HepG2 (cell line): ENCODE results near the gene AGAP1. TPM values are rescaled to one million over a fixed set of nuclear protein-coding genes. Genes with fewer than 3 reads are reported as not detected.

Source experiments
- ATAC-seq: fragments of 200-7000 bp; cut with Tn5 transposase; 3 replicates; pipeline ENCODE4 v1.9.1; 2020; ENCODE audit warnings: mild to moderate bottlenecking, moderate library complexity
- BruUV-seq: library from RNA; stranded (reverse); fragments of 400-500 nt; replicated peaks from 2 replicates; lab custom pipeline; 2021; lab: Mats Ljungman, UMichigan
- CTCF ChIA-PET: fragments of 300-600 bp; formaldehyde crosslinking; extraction: SDS; loops from one replicate; lab custom pipeline; 2021; ENCODE audit warnings: low total read pairs, inconsistent platforms, low intra/inter-chr PET ratio; lab: Yijun Ruan, JAX
- POLR2A ChIA-PET: fragments of 350-600 bp; sonication (Branson Sonifier 250); formaldehyde crosslinking; loops from one replicate; lab custom pipeline; 2020; ENCODE audit warnings: antibody characterized with exemption, inconsistent platforms; lab: Yijun Ruan, JAX
- DNase-seq: peaks from one replicate; pipeline ENCODE4 v3.0.0-alpha.2; 2015; ENCODE audit warnings: low spot score
- FAIRE-seq: peaks from 3 replicates; lab custom pipeline; 2011; peaks lifted over from hg19 to GRCh38; lab: Jason Lieb, UNC
- H2AFZ ChIP-seq: one replicate; pipeline ENCODE4 v1.6.1; 2011; ENCODE audit warnings: low read length, inconsistent platforms
- H3K27ac ChIP-seq: fragments of 300-600 bp; 3 replicates; pipeline ENCODE4 v1.8.0; 2011; ENCODE audit warnings: mixed run types, mild to moderate bottlenecking, mixed read lengths, low read length, inconsistent platforms; ENCODE audit not compliant: insufficient read depth; ENCODE audit errors: extremely low read length
- H3K27me3 ChIP-seq, 2 experiments: fragments of 200-600 bp in 1 of 2; 2 replicates in 1 of 2; 3 replicates in 1 of 2; pipeline versions ENCODE4 v1.6.0 to v1.8.0; 2011; ENCODE audit warnings: low read length in 2 of 2, mild to moderate bottlenecking in 2 of 2, moderate library complexity in 2 of 2, inconsistent platforms in 1 of 2; ENCODE audit not compliant: insufficient read depth in 2 of 2, control insufficient read depth in 1 of 2
- H3K36me3 ChIP-seq, 2 experiments: fragments of 200-600 bp in 1 of 2; replicated peaks in 1 of 2; 2 replicates in 1 of 2; 3 replicates in 1 of 2; pipeline versions ENCODE4 v1.5.1 to v1.8.0; 2011; ENCODE audit warnings: low read length in 2 of 2, inconsistent platforms in 1 of 2; ENCODE audit not compliant: insufficient read depth in 2 of 2, control insufficient read depth in 1 of 2
- H3K4me1 ChIP-seq: 2 replicates; pipeline ENCODE4 v1.5.1; 2012; ENCODE audit warnings: low read length, inconsistent platforms; ENCODE audit not compliant: insufficient read depth
- H3K4me2 ChIP-seq: 2 replicates; pipeline ENCODE4 v1.6.0; 2011; ENCODE audit warnings: low read depth, low read length, inconsistent platforms
- H3K4me3 ChIP-seq, 3 experiments: fragments of 200-600 bp in 1 of 3; sonication (generic), shearing (Covaris generic) in 1 of 3; replicated peaks in 1 of 3; 2 replicates each; pipeline ENCODE4 v1.5.1; 2011 to 2016; ENCODE audit warnings: low read length in 3 of 3, inconsistent platforms in 2 of 3, low read depth in 2 of 3, mild to moderate bottlenecking in 2 of 3, control low read depth in 1 of 3, mixed read lengths in 1 of 3; ENCODE audit not compliant: insufficient read depth in 1 of 3
- H3K79me2 ChIP-seq: one replicate; pipeline ENCODE4 v1.6.1; 2011; ENCODE audit warnings: low read length, inconsistent platforms; ENCODE audit not compliant: insufficient read depth
- H3K9ac ChIP-seq: 2 replicates; pipeline ENCODE4 v1.6.0; 2011; ENCODE audit warnings: mild to moderate bottlenecking, low read depth, low read length, inconsistent platforms; ENCODE audit not compliant: insufficient read depth
- H3K9me3 ChIP-seq: 2 replicates; pipeline ENCODE4 v1.5.1; 2012; ENCODE audit warnings: mild to moderate bottlenecking, low read length
- H4K20me1 ChIP-seq: 2 replicates; pipeline ENCODE4 v1.6.0; 2011; ENCODE audit warnings: inconsistent platforms, mild to moderate bottlenecking, low read length, moderate library complexity; ENCODE audit not compliant: insufficient read depth
- CENPBD1 ChIP-seq: sonication (generic); formaldehyde crosslinking; IDR thresholded peaks from 2 replicates; pipeline ENCODE4 v1.8.0; 2022; ENCODE audit warnings: missing genetic modification reagents, low read depth, mild to moderate bottlenecking, borderline replicate concordance
- CENPX ChIP-seq: sonication (generic); formaldehyde crosslinking; IDR thresholded peaks from 2 replicates; pipeline ENCODE4 v1.9.0; 2021; ENCODE audit warnings: mild to moderate bottlenecking, missing genetic modification reagents, moderate library complexity
- CERS6 ChIP-seq: sonication (generic); formaldehyde crosslinking; IDR thresholded peaks from 2 replicates; pipeline ENCODE4 v1.5.0; 2020; ENCODE audit warnings: missing genetic modification reagents
- HHEX ChIP-seq: IDR thresholded peaks from 2 replicates; pipeline ENCODE4 v1.6.1; 2016; ENCODE audit warnings: control low read depth
- IKZF1 ChIP-seq: fragments of 450-650 bp; IDR thresholded peaks from 2 replicates; pipeline ENCODE4 v1.7.1; 2016
- MXD1 ChIP-seq: sonication (generic); formaldehyde crosslinking; IDR thresholded peaks from 2 replicates; pipeline ENCODE4 v1.4.0; 2020; ENCODE audit warnings: mild to moderate bottlenecking, missing genetic modification reagents
- NRL ChIP-seq: sonication (generic); formaldehyde crosslinking; IDR thresholded peaks from 2 replicates; pipeline ENCODE4 v1.5.0; 2020; ENCODE audit warnings: missing genetic modification reagents, mild to moderate bottlenecking, moderate library complexity, borderline replicate concordance
- PATZ1 ChIP-seq: sonication (generic); formaldehyde crosslinking; IDR thresholded peaks from 2 replicates; pipeline ENCODE4 v1.4.0; 2020; ENCODE audit warnings: missing genetic modification reagents
- RNF219 ChIP-seq: sonication (generic); formaldehyde crosslinking; IDR thresholded peaks from 2 replicates; pipeline ENCODE4 v1.5.0; 2020; ENCODE audit warnings: mild to moderate bottlenecking, missing genetic modification reagents
- STAT6 ChIP-seq: sonication (generic); formaldehyde crosslinking; IDR thresholded peaks from 2 replicates; pipeline ENCODE4 v1.4.0; 2020; ENCODE audit warnings: missing genetic modification reagents, mild to moderate bottlenecking, borderline replicate concordance
- THRA ChIP-seq: sonication (generic); formaldehyde crosslinking; IDR thresholded peaks from 2 replicates; pipeline ENCODE4 v1.4.0; 2020; ENCODE audit warnings: missing genetic modification reagents, borderline replicate concordance
- ZBTB42 ChIP-seq: sonication (generic); formaldehyde crosslinking; IDR thresholded peaks from 2 replicates; pipeline ENCODE4 v1.5.0; 2020; ENCODE audit warnings: mild to moderate bottlenecking, missing genetic modification reagents
- ZNF225 ChIP-seq: sonication (generic); formaldehyde crosslinking; IDR thresholded peaks from 2 replicates; pipeline ENCODE4 v1.4.0; 2020; ENCODE audit warnings: mild to moderate bottlenecking, missing genetic modification reagents
- ZNF749 ChIP-seq: sonication (generic); formaldehyde crosslinking; IDR thresholded peaks from 2 replicates; pipeline ENCODE4 v1.8.0; 2022; ENCODE audit warnings: mild to moderate bottlenecking, missing genetic modification reagents, moderate library complexity, borderline replicate concordance
- WGBS: methylation state at CpG from one replicate; pipeline ENCODE4 v1.1.6; 2017; ENCODE audit warnings: low lambda C conversion rate; 5-methylcytosine and 5-hydroxymethylcytosine counted together
- in situ Hi-C: cut with HindIII; loops from 2 replicates; pipeline ENCODE4 v1.10.0; 2017; ENCODE audit warnings: low pct_unique_long_range_greater_than_20kb; ENCODE audit not compliant: extremely low pct_ligation_motif_present
- intact Hi-C: fragments of 100-400 bp; cut with micrococcal nuclease; formaldehyde crosslinking; loops from one replicate; pipeline ENCODE4 v1.10.0; 2022; ENCODE audit not compliant: unreplicated experiment
- polyA plus RNA-seq, 8 experiments: library from polyadenylated mRNA; depleted of rRNA in 3 of 8; stranded (reverse) in 7 of 8; unstranded in 1 of 8; fragments of >200 nt; fragmentation: Illumina TruSeq in 4 of 8; extraction: Trizol in 4 of 8; gene quantifications; 2 replicates each; pipeline versions ENCODE4 v1.2.1 to v1.2.3, GENCODE V29; 2011 to 2016; ENCODE audit warnings: low read depth in 4 of 8, missing spikeins in 1 of 8, mixed read lengths in 1 of 8; ENCODE audit not compliant: insufficient read depth in 1 of 8
- total RNA-seq, 5 experiments: library from RNA; depleted of rRNA; stranded (reverse); fragments of >200 nt; fragmentation: Illumina TruSeq; extraction: Trizol; gene quantifications; 2 replicates each; pipeline ENCODE4 v1.2.3, GENCODE V29; 2016; ENCODE audit warnings: low read depth in 1 of 5

Gene AGAP1
- total and polyA plus RNA-seq, 2 of the 13 experiments (the other 11 are each of a cell fraction or from before 2014, with no cell fraction given), result 21.2 to 32.7 TPM

GRCh38 chr2:236122236-236122635, 628.4 kb downstream of the AGAP1 start:
- Histone ChIP-seq H4K20me1 (peaks cover 29% of the 10 kb centered on the region), H3K36me3 (peaks cover 5 to 32% of the 10 kb centered on the region in 2 experiments; a peak in 4 of 5 replicates), H3K4me1 (peaks cover 26% of the 10 kb centered on the region), H3K79me2 (no peaks in the 10 kb centered on the region), H3K9me3 (no peaks in the 10 kb centered on the region), H3K9ac (no peak overlapping the region), H2AFZ (no peak overlapping the region), H3K27me3 (no peaks in the 10 kb centered on the region; a peak in 1 of 5 replicates), H3K27ac (no peak overlapping the region), H3K4me2 (no peak overlapping the region), H3K4me3 (no peak overlapping the region)
- in situ Hi-C loops (no loop called here), intact Hi-C loops (no loop called here)
- ChIA-PET POLR2A (no interaction called here), CTCF (no interaction called here)
- WGBS, result 92% methylated on average over 3 of the region's 3 CpGs
- no peak for ATAC-seq
- no TSS peak for BruUV-seq
- no peak for DNase-seq
- FAIRE-seq, result no peak
- TF ChIP-seq MXD1 (no peak), ZNF749 (CRISPR knock-in tag) (no peak), CENPBD1 (CRISPR knock-in tag) (no peak), RNF219 (CRISPR knock-in tag) (no peak), ZNF225 (CRISPR knock-in tag) (no peak), IKZF1 (no peak), HHEX (no peak), NRL (CRISPR knock-in tag) (no peak), ZBTB42 (CRISPR knock-in tag) (no peak), THRA (no peak), CENPX (CRISPR knock-in tag) (no peak), CERS6 (no peak), PATZ1 (no peak), STAT6 (no peak)
